GM12878 (cell line): ENCODE data around the gene ENAH. TPM values are rescaled to one million over a fixed set of nuclear protein-coding genes. Genes with fewer than 3 reads are reported as not detected.

Source experiments
- ATAC-seq: fragments of 200-7000 bp; cut with Tn5 transposase; 3 replicates; pipeline ENCODE4 v1.9.1; 2020; ENCODE audit warnings: mild to moderate bottlenecking, moderate library complexity
- BruUV-seq: library from RNA; stranded (reverse); fragments of 400-500 nt; replicated peaks from 2 replicates; lab custom pipeline; 2021; lab: Mats Ljungman, UMichigan
- CTCF ChIA-PET: fragments of 300-600 bp; sonication (Branson Sonifier 250); formaldehyde crosslinking; extraction: SDS; loops from one replicate; lab custom pipeline; 2021; ENCODE audit warnings: inconsistent platforms; lab: Yijun Ruan, JAX
- POLR2A ChIA-PET: fragments of 350-600 bp; formaldehyde crosslinking; extraction: SDS; loops from one replicate; lab custom pipeline; 2021; ENCODE audit warnings: inconsistent platforms; lab: Charles Lee
- RAD21 ChIA-PET: fragments of 300-600 bp; sonication (Branson Sonifier 250); formaldehyde crosslinking; loops from one replicate; lab custom pipeline; 2023; ENCODE audit warnings: antibody characterized with exemption; ENCODE audit not compliant: unreplicated experiment; lab: Charles Lee
- SMC1A ChIA-PET: fragments of 300-600 bp; sonication (Branson Sonifier 250); formaldehyde crosslinking; loops from one replicate; lab custom pipeline; 2023; ENCODE audit not compliant: unreplicated experiment, uncharacterized antibody; lab: Charles Lee
- DNase-seq: peaks from one replicate; pipeline ENCODE4 v3.0.0-alpha.2; 2011; ENCODE audit warnings: low read depth, low spot score
- FAIRE-seq: peaks from 3 replicates; lab custom pipeline; 2011; peaks lifted over from hg19 to GRCh38; lab: Jason Lieb, UNC
- H2AFZ ChIP-seq: 2 replicates; pipeline ENCODE4 v1.6.0; 2011; ENCODE audit warnings: low read depth, low read length, control low read depth; ENCODE audit not compliant: control insufficient read depth
- H3K27ac ChIP-seq: 2 replicates; pipeline ENCODE4 v1.5.1; 2011; ENCODE audit warnings: control low read depth; ENCODE audit not compliant: control insufficient read depth, insufficient read depth
- H3K27me3 ChIP-seq, 2 experiments: replicated peaks in 1 of 2; 2 replicates each; pipeline versions ENCODE4 v1.6.0 to v1.6.1; 2011; ENCODE audit warnings: low read length in 1 of 2; ENCODE audit not compliant: control insufficient read depth in 2 of 2, insufficient read depth in 2 of 2
- H3K36me3 ChIP-seq, 2 experiments: 2 replicates each; pipeline ENCODE4 v1.5.1; 2011; ENCODE audit warnings: low read length in 1 of 2; ENCODE audit not compliant: control insufficient read depth in 2 of 2, insufficient read depth in 2 of 2
- H3K4me1 ChIP-seq: 2 replicates; pipeline ENCODE4 v1.6.1; 2011; ENCODE audit warnings: mild to moderate bottlenecking, low read length, moderate library complexity, mixed read lengths; ENCODE audit not compliant: control insufficient read depth, insufficient read depth
- H3K4me2 ChIP-seq: 2 replicates; pipeline ENCODE4 v1.6.0; 2011; ENCODE audit warnings: control low read depth; ENCODE audit not compliant: control insufficient read depth, insufficient read depth
- H3K4me3 ChIP-seq: fragments of 200-600 bp; sonication (generic); 2 replicates; pipeline ENCODE4 v1.5.1; 2016
- H3K79me2 ChIP-seq: 2 replicates; pipeline ENCODE4 v1.6.0; 2011; ENCODE audit warnings: low read length; ENCODE audit not compliant: control insufficient read depth, insufficient read depth
- H3K9ac ChIP-seq: 2 replicates; pipeline ENCODE4 v1.8.0; 2011; ENCODE audit warnings: low read length, control low read depth, mixed read lengths; ENCODE audit not compliant: control insufficient read depth, insufficient read depth
- H3K9me3 ChIP-seq: replicated peaks from 3 replicates; pipeline ENCODE4 v1.5.1; 2011; ENCODE audit warnings: mild to moderate bottlenecking, low read length; ENCODE audit not compliant: control insufficient read depth, insufficient read depth
- H4K20me1 ChIP-seq: 2 replicates; pipeline ENCODE4 v1.6.0; 2011; ENCODE audit not compliant: control insufficient read depth, insufficient read depth
- ATF3 ChIP-seq: IDR thresholded peaks from 2 replicates; pipeline ENCODE4 v1.6.1; 2011; ENCODE audit warnings: low read depth, mild to moderate bottlenecking, low read length, moderate library complexity, borderline replicate concordance; ENCODE audit errors: extremely low read depth
- ATF7 ChIP-seq: fragments of 450-650 bp; IDR thresholded peaks from 2 replicates; pipeline ENCODE4 v1.6.1; 2016; ENCODE audit warnings: low read depth, mild to moderate bottlenecking
- CREB1 ChIP-seq: IDR thresholded peaks from 2 replicates; pipeline ENCODE4 v1.6.1; 2012; ENCODE audit warnings: low read depth, mild to moderate bottlenecking, inconsistent platforms
- DPF2 ChIP-seq: fragments of 450-650 bp; IDR thresholded peaks from 2 replicates; pipeline ENCODE4 v1.6.1; 2017; ENCODE audit warnings: mild to moderate bottlenecking
- ELK1 ChIP-seq: IDR thresholded peaks from 2 replicates; pipeline ENCODE4 v1.6.1; 2012; ENCODE audit warnings: low read depth, low read length, improper control_type of control experiment
- KLF5 ChIP-seq: fragments of 450-650 bp; IDR thresholded peaks from 2 replicates; pipeline ENCODE4 v1.6.1; 2014; ENCODE audit warnings: mild to moderate bottlenecking; ENCODE audit not compliant: partially characterized antibody
- MTA2 ChIP-seq: fragments of 450-650 bp; IDR thresholded peaks from 2 replicates; pipeline ENCODE4 v1.6.1; 2016; ENCODE audit warnings: low read depth, mild to moderate bottlenecking, moderate library complexity
- NFYB ChIP-seq: IDR thresholded peaks from 2 replicates; pipeline ENCODE4 v1.6.1; 2011; ENCODE audit warnings: low read depth, mild to moderate bottlenecking, low read length, improper control_type of control experiment, moderate library complexity; ENCODE audit not compliant: insufficient read depth
- NR2C1 ChIP-seq: fragments of 450-650 bp; IDR thresholded peaks from 2 replicates; pipeline ENCODE4 v1.6.1; 2017; ENCODE audit warnings: antibody characterized with exemption, mild to moderate bottlenecking, moderate library complexity
- NR2F1 ChIP-seq: fragments of 450-650 bp; conservative IDR thresholded peaks from 2 replicates; pipeline ENCODE4 v1.6.1; 2017; ENCODE audit warnings: mild to moderate bottlenecking
- PKNOX1 ChIP-seq: fragments of 450-650 bp; IDR thresholded peaks from 2 replicates; pipeline ENCODE4 v1.6.1; 2016; ENCODE audit warnings: mild to moderate bottlenecking
- POU2F2 ChIP-seq: IDR thresholded peaks from 3 replicates; pipeline ENCODE4 v1.6.1; 2011; ENCODE audit warnings: low read depth, mild to moderate bottlenecking, low read length, borderline replicate concordance
- RELA ChIP-seq: fragments of 450-650 bp; IDR thresholded peaks from 2 replicates; pipeline ENCODE4 v1.8.0; 2014; ENCODE audit warnings: borderline replicate concordance; ENCODE audit not compliant: partially characterized antibody
- RFX5 ChIP-seq: IDR thresholded peaks from 2 replicates; pipeline ENCODE4 v1.6.1; 2011; ENCODE audit warnings: low read depth, low read length, improper control_type of control experiment
- SKIL ChIP-seq: fragments of 450-650 bp; IDR thresholded peaks from 2 replicates; pipeline ENCODE4 v1.6.1; 2017; ENCODE audit warnings: mild to moderate bottlenecking, low read depth, inconsistent platforms; ENCODE audit not compliant: poor library complexity, severe bottlenecking
- SMAD1 ChIP-seq: fragments of 450-650 bp; IDR thresholded peaks from 2 replicates; pipeline ENCODE4 v1.6.1; 2018; ENCODE audit warnings: mild to moderate bottlenecking, low read depth; ENCODE audit not compliant: partially characterized antibody
- SUZ12 ChIP-seq: fragments of 200-600 bp; sonication (generic); IDR thresholded peaks from one replicate; pipeline ENCODE4 v1.6.1; 2018; ENCODE audit warnings: antibody characterized with exemption, mild to moderate bottlenecking; ENCODE audit not compliant: unreplicated experiment
- WRNIP1 ChIP-seq: IDR thresholded peaks from 2 replicates; pipeline ENCODE4 v1.6.1; 2011; ENCODE audit warnings: low read depth, low read length, improper control_type of control experiment, borderline replicate concordance
- ZNF384 ChIP-seq: IDR thresholded peaks from 2 replicates; pipeline ENCODE4 v1.6.1; 2012; ENCODE audit warnings: low read depth, mild to moderate bottlenecking, low read length, improper control_type of control experiment, borderline replicate concordance
- ZZZ3 ChIP-seq: IDR thresholded peaks from 2 replicates; pipeline ENCODE4 v1.6.1; 2011; ENCODE audit warnings: low read depth; ENCODE audit not compliant: control insufficient read depth, insufficient read length
- WGBS: methylation state at CpG from one replicate; pipeline ENCODE4 v1.1.6; 2016; ENCODE audit warnings: low lambda C conversion rate; ENCODE audit not compliant: insufficient replicate concordance, insufficient coverage; ENCODE audit errors: missing lambda C conversion rate; 5-methylcytosine and 5-hydroxymethylcytosine counted together
- in situ Hi-C: fragments of 300-500 bp; cut with MboI; formaldehyde crosslinking; loops from 9 replicates; pipeline ENCODE4 v1.14.3; 2018; ENCODE audit warnings: mixed read lengths
- intact Hi-C: fragments of 100-400 bp; cut with micrococcal nuclease; formaldehyde crosslinking; loops from one replicate; pipeline ENCODE4 v1.14.2; 2022; ENCODE audit not compliant: unreplicated experiment
- polyA plus RNA-seq, 11 experiments: library from polyadenylated mRNA; depleted of rRNA in 4 of 11; unstranded in 6 of 11; stranded (reverse) in 5 of 11; fragments of >200 nt; fragmentation: Nextera tagmentation in 4 of 11; fragmentation: Illumina TruSeq in 1 of 11; extraction: Ambion mirVana in 4 of 11; extraction: Trizol in 1 of 11; gene quantifications; 1 replicate in 1 of 11; 2 replicates in 10 of 11; pipeline versions ENCODE4 v1.2.1 to v1.2.3, GENCODE V29; 2011 to 2016; ENCODE audit warnings: inconsistent platforms in 2 of 11, missing spikeins in 2 of 11, low read depth in 1 of 11
- total RNA-seq, 4 experiments: library from RNA; depleted of rRNA in 3 of 4; stranded (reverse); fragments of >200 nt in 3 of 4; fragmentation: Illumina TruSeq in 1 of 4; extraction: Trizol in 1 of 4; gene quantifications; 2 replicates each; pipeline versions ENCODE4 v1.2.1 to v1.2.3, GENCODE V29; 2013 to 2021

ENAH gene
- total and polyA plus RNA-seq, 10 of the 15 experiments (the other 5 are each of a cell fraction or from before 2014, with no cell fraction given) = under 0.01 to 0.62 (median 0.06) TPM; not detected in 5

GRCh38 chr1:225454733-225455132, 198.2 kb downstream of the ENAH start:
- no peak overlapping the region for H2AFZ ChIP-seq
- in situ Hi-C loops = no loop called here
- no peak for FAIRE-seq
- TF ChIP-seq NR2C1 (no peak), CREB1 (no peak), ATF7 (peak; percentile 41; the same call in 1 of the 2 replicates), MTA2 (peak; percentile 32; the same call in 1 of the 2 replicates), WRNIP1 (no peak), ZNF384 (no peak), SKIL (peak; percentile 32), SUZ12 (no peak), ATF3 (no peak), DPF2 (0 out of 2 replicates have a peak, but pooled peaks have one; percentile 50), RELA (no peak), NR2F1 (0 out of 2 replicates have a peak, but pooled peaks have one; percentile 17), PKNOX1 (peak; percentile 49; the same call in 1 of the 2 replicates), ZZZ3 (no peak), RFX5 (no peak), POU2F2 (no peak), ELK1 (no peak), NFYB (no peak), SMAD1 (no peak), KLF5 (no peak)

More at GRCh38 chr1:225454733-225455132, 198.2 kb downstream of the ENAH start:
- ChIA-PET RAD21 (interaction anchor here (0.6 to 1.5 kb wide), 6 partner anchors 11 to 536 kb away, joined by 3 to 7 read pairs (median 4); no protein-coding TSS in a partner anchor), POLR2A (interaction anchor here (0.6 to 1.3 kb wide), 6 partner anchors 9 to 488 kb away, joined by 3 to 4 read pairs (median 4); partner anchors contain the start of gene LBR), SMC1A (interaction anchor here (1.3 to 1.9 kb wide), 4 partner anchors 9 to 30 kb away, joined by 3 to 11 read pairs (median 6); no protein-coding TSS in a partner anchor), CTCF (interaction anchor here (1.3 to 1.6 kb wide), 4 partner anchors 10 to 28 kb away, joined by 3 to 9 read pairs (median 4); no protein-coding TSS in a partner anchor)
- ATAC-seq = peak; percentile 78
- no peaks in the 10 kb centered on the region; the same call in 2 of the 3 replicates for H3K9me3 ChIP-seq
- intact Hi-C loops = no loop called here
- H3K4me2 ChIP-seq = no peak overlapping the region
- no peak overlapping the region for H3K4me3 ChIP-seq
- no peaks in the 10 kb centered on the region for H3K36me3 ChIP-seq
- H3K9ac ChIP-seq = no peak overlapping the region
- H3K79me2 ChIP-seq = no peaks in the 10 kb centered on the region
- no peaks in the 10 kb centered on the region for H3K27me3 ChIP-seq
- WGBS = 20% methylated on average over 5 of the region's 5 CpGs
- H3K4me1 ChIP-seq = no peaks in the 10 kb centered on the region
- H4K20me1 ChIP-seq = no peaks in the 10 kb centered on the region
- no peak for DNase-seq
- BruUV-seq = no TSS peak
- H3K27ac ChIP-seq = no peak overlapping the region
